ENCODE measurements around the gene ADPRHL1.

ADPRHL1 gene

GRCh38 chr13:113458253-113459065 is 5.2 kb upstream of the ADPRHL1 start:
- Histone ChIP-seq H3K4me3 (ENCODE audit: severe bottlenecking) (no peak overlapping the region), H3K9me3 (ENCODE audit: severe bottlenecking) (no peaks in the 10 kb centered on the region), H3K27me3 (ENCODE audit: insufficient read depth, poor library complexity, severe bottlenecking) (no peaks in the 10 kb centered on the region), H3K27ac (ENCODE audit: poor library complexity, severe bottlenecking) (no peak overlapping the region), H3K4me1 (ENCODE audit: insufficient read depth, poor library complexity, severe bottlenecking) (no peaks in the 10 kb centered on the region), H3K36me3 (ENCODE audit: low read depth) (peaks cover 63% of the 10 kb centered on the region)
- ATAC-seq (ENCODE audit: low read depth) (no peak), DNase-seq (ENCODE audit: low spot score) (no peak)
- TF ChIP-seq CTCF (IDR thresholded peaks at IDR 0.05; ENCODE audit: poor library complexity, severe bottlenecking), result peak; percentile 18

GRCh38 chr13:113457510-113457909 is 4.2 kb upstream of the ADPRHL1 start:
- no peak for ATAC-seq (ENCODE audit: low read depth)
- no peak overlapping the region for H3K27ac ChIP-seq (ENCODE audit: poor library complexity, severe bottlenecking)
- TF ChIP-seq CTCF (IDR thresholded peaks at IDR 0.05; ENCODE audit: poor library complexity, severe bottlenecking), result no peak

GRCh38 chr13:113456116-113456702 is 2.9 kb upstream of the ADPRHL1 start:
- ATAC-seq (ENCODE audit: low read depth), result no peak

More at GRCh38 chr13:113457510-113457909, 4.2 kb upstream of the ADPRHL1 start:
- Histone ChIP-seq H3K27me3 (ENCODE audit: insufficient read depth, poor library complexity, severe bottlenecking) (no peaks in the 10 kb centered on the region), H3K36me3 (ENCODE audit: low read depth) (peaks cover 58% of the 10 kb centered on the region), H3K9me3 (ENCODE audit: severe bottlenecking) (no peaks in the 10 kb centered on the region), H3K4me3 (ENCODE audit: severe bottlenecking) (no peak overlapping the region), H3K4me1 (ENCODE audit: insufficient read depth, poor library complexity, severe bottlenecking) (no peaks in the 10 kb centered on the region)
- DNase-seq (ENCODE audit: low spot score), result no peak

GRCh38 chr13:113455384-113455783 is 2.1 kb upstream of the ADPRHL1 start:
- no peak overlapping the region for H3K27ac ChIP-seq (ENCODE audit: poor library complexity, severe bottlenecking)
- peaks cover 43% of the 10 kb centered on the region for H3K36me3 ChIP-seq (ENCODE audit: low read depth)
- no peaks in the 10 kb centered on the region for H3K27me3 ChIP-seq (ENCODE audit: insufficient read depth, poor library complexity, severe bottlenecking)
- H3K9me3 ChIP-seq (ENCODE audit: severe bottlenecking), result no peaks in the 10 kb centered on the region
- no peaks in the 10 kb centered on the region for H3K4me1 ChIP-seq (ENCODE audit: insufficient read depth, poor library complexity, severe bottlenecking)
- H3K4me3 ChIP-seq (ENCODE audit: severe bottlenecking), result no peak overlapping the region
- ATAC-seq (ENCODE audit: low read depth) (no peak), DNase-seq (ENCODE audit: low spot score) (no peak)
- TF ChIP-seq CTCF (IDR thresholded peaks at IDR 0.05; ENCODE audit: poor library complexity, severe bottlenecking), result no peak

More at GRCh38 chr13:113456116-113456702, 2.9 kb upstream of the ADPRHL1 start:
- Histone ChIP-seq H3K4me1 (ENCODE audit: insufficient read depth, poor library complexity, severe bottlenecking) (no peaks in the 10 kb centered on the region), H3K36me3 (ENCODE audit: low read depth) (peaks cover 48% of the 10 kb centered on the region), H3K4me3 (ENCODE audit: severe bottlenecking) (no peak overlapping the region), H3K27ac (ENCODE audit: poor library complexity, severe bottlenecking) (no peak overlapping the region), H3K27me3 (ENCODE audit: insufficient read depth, poor library complexity, severe bottlenecking) (no peaks in the 10 kb centered on the region), H3K9me3 (ENCODE audit: severe bottlenecking) (no peaks in the 10 kb centered on the region)
- DNase-seq (ENCODE audit: low spot score), result no peak
- TF ChIP-seq CTCF (IDR thresholded peaks at IDR 0.05; ENCODE audit: poor library complexity, severe bottlenecking), result no peak

GRCh38 chr13:113454936-113455335 is 1.6 kb upstream of the ADPRHL1 start:
- no peak overlapping the region for H3K27ac ChIP-seq (ENCODE audit: poor library complexity, severe bottlenecking)
- DNase-seq (ENCODE audit: low spot score), result no peak
- no peak for ATAC-seq (ENCODE audit: low read depth)

More at GRCh38 chr13:113454936-113455335, 1.6 kb upstream of the ADPRHL1 start:
- TF ChIP-seq CTCF (IDR thresholded peaks at IDR 0.05; ENCODE audit: poor library complexity, severe bottlenecking), result no peak
- no peaks in the 10 kb centered on the region for H3K4me1 ChIP-seq (ENCODE audit: insufficient read depth, poor library complexity, severe bottlenecking)
- H3K9me3 ChIP-seq (ENCODE audit: severe bottlenecking), result no peaks in the 10 kb centered on the region
- no peaks in the 10 kb centered on the region for H3K27me3 ChIP-seq (ENCODE audit: insufficient read depth, poor library complexity, severe bottlenecking)
- H3K36me3 ChIP-seq (ENCODE audit: low read depth), result peaks cover 38% of the 10 kb centered on the region
- H3K4me3 ChIP-seq (ENCODE audit: severe bottlenecking), result no peak overlapping the region
